Upper lobe of right lung (tissue), 1 donor: Measurements from ENCODE around the gene ZNF770. TPM values are rescaled to one million over a fixed set of nuclear protein-coding genes. Genes with fewer than 3 reads are reported as not detected.
"Not testable (repeated sequence)": the region's sequence is repeated elsewhere in the genome, so short reads cannot be mapped to it uniquely, and the experiment has no call there.

Source experiments
- ATAC-seq: fragments of 200-7000 bp; cut with Tn5 transposase; one replicate; pipeline ENCODE4 v1.9.1; 2020; ENCODE audit warnings: mild to moderate bottlenecking, moderate library complexity
- DNase-seq: peaks from one replicate; pipeline ENCODE4 v3.0.0-alpha.2; 2020
- H3K27ac ChIP-seq: fragments of 200-600 bp; one replicate; pipeline ENCODE4 v1.8.0; 2022
- H3K27me3 ChIP-seq: fragments of 200-600 bp; one replicate; pipeline ENCODE4 v1.8.0; 2022; ENCODE audit warnings: mild to moderate bottlenecking
- H3K36me3 ChIP-seq: fragments of 200-600 bp; one replicate; pipeline ENCODE4 v1.8.0; 2022
- H3K4me1 ChIP-seq: fragments of 200-600 bp; one replicate; pipeline ENCODE4 v1.8.0; 2022
- H3K4me3 ChIP-seq: fragments of 200-600 bp; one replicate; pipeline ENCODE4 v1.8.0; 2022; ENCODE audit warnings: mild to moderate bottlenecking
- H3K9me3 ChIP-seq: fragments of 200-600 bp; one replicate; pipeline ENCODE4 v1.8.0; 2022
- intact Hi-C: fragments of 100-400 bp; cut with DNase I; formaldehyde crosslinking; loops from one replicate; pipeline ENCODE4 v1.11.0; 2022
- total RNA-seq: library from RNA; stranded (reverse); fragmentation: NEBNext Ultra II Directional; extraction: Animal tissue kit (Norgen Biotek cat#: 25700); gene quantifications from one replicate; pipeline ENCODE4 v1.2.1, GENCODE V29; 2021
- TF ChIP-seq, protein P1 (sequence below): fragments of 200-600 bp; IDR thresholded peaks from one replicate; pipeline ENCODE4 v1.8.0; 2022; ENCODE audit warnings: antibody characterized with exemption
- donor health status: DM: no; HTN: yes; CAD: no; lungs with severe emphysema.

The ZNF770 gene
- total RNA-seq, 1 donor from 2014 or later, result 31.5 TPM

DNA sequence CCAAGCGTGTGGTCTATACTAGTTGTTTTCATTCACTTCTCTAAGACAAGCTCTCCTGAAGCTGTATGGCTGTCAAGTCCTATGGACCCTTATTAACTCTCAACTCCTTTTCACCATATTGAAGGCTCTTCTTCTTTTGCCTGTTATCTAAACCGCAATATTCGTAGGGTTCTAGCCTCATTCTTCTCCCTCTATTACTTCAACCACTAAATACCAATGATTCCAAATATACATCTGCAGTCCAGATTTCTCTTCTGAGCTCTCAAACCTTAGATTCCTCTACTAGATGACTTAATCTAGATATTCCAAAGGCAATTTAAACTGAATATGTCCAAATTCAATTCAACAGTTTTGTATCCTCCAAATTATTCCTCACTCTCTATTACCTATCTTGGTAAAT, 43.2 kb downstream of the ZNF770 start:
- no peak overlapping the region for H3K4me3 ChIP-seq
- peaks cover 69% of the 10 kb centered on the region for H3K36me3 ChIP-seq
- no peaks in the 10 kb centered on the region for H3K27me3 ChIP-seq
- DNase-seq, result no peak
- H3K4me1 ChIP-seq, result no peaks in the 10 kb centered on the region
- H3K27ac ChIP-seq, result no peak overlapping the region
- TF ChIP-seq, protein P1, sequence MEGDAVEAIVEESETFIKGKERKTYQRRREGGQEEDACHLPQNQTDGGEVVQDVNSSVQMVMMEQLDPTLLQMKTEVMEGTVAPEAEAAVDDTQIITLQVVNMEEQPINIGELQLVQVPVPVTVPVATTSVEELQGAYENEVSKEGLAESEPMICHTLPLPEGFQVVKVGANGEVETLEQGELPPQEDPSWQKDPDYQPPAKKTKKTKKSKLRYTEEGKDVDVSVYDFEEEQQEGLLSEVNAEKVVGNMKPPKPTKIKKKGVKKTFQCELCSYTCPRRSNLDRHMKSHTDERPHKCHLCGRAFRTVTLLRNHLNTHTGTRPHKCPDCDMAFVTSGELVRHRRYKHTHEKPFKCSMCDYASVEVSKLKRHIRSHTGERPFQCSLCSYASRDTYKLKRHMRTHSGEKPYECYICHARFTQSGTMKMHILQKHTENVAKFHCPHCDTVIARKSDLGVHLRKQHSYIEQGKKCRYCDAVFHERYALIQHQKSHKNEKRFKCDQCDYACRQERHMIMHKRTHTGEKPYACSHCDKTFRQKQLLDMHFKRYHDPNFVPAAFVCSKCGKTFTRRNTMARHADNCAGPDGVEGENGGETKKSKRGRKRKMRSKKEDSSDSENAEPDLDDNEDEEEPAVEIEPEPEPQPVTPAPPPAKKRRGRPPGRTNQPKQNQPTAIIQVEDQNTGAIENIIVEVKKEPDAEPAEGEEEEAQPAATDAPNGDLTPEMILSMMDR, result no peak
- no peaks in the 10 kb centered on the region for H3K9me3 ChIP-seq
- ATAC-seq, result no peak
- intact Hi-C loops, result no loop called here

DNA sequence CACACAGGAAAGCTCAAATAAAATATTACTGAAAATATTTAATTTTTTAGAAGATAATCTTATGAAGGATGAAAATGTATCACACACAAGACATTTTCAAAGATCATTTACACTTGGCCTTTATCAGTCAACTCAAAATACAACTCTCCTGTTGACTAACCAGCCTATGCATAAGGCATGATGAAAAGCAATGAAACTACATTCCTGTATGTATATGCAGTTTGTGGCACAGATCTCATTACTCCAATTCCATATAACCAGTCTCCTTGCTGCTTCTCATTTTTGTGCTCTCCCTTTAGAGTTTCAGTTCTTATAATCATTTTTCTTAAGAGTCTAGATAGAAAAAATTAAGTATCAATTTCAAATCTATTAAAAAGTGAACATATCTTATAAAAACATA, 44.4 kb downstream of the ZNF770 start:
- intact Hi-C loops, result no loop called here
- peaks cover 80% of the 10 kb centered on the region for H3K36me3 ChIP-seq
- no peaks in the 10 kb centered on the region for H3K4me1 ChIP-seq
- ATAC-seq (no peak), DNase-seq (no peak)
- no peak overlapping the region for H3K4me3 ChIP-seq
- H3K27ac ChIP-seq, result no peak overlapping the region
- TF ChIP-seq, protein P1, result no peak
- H3K27me3 ChIP-seq, result no peaks in the 10 kb centered on the region
- no peaks in the 10 kb centered on the region for H3K9me3 ChIP-seq

DNA sequence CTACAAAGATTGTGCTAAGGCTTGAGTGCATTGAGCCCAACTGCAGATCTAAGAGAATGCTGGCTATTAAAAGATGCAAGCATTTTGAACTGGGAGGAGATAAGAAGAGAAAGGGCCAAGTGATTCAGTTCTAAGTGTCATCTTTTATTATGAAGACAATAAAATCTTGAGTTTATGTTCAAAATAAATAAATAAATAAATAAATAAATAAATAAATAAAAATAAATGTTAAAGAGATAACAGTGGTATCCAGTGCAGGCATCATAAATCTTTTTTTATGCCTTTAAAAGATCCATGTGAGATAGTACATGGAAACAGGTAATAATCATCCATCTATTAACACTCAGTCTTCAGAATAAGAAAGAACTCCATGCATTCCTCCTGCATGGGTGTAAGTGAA, 44.8 kb downstream of the ZNF770 start:
- H3K27me3 ChIP-seq, H3K27ac ChIP-seq, H3K4me3 ChIP-seq, H3K4me1 ChIP-seq, H3K9me3 ChIP-seq, ATAC-seq, DNase-seq, intact Hi-C loops: not testable (repeated sequence)
- peaks cover 82% of the 10 kb centered on the region for H3K36me3 ChIP-seq

DNA sequence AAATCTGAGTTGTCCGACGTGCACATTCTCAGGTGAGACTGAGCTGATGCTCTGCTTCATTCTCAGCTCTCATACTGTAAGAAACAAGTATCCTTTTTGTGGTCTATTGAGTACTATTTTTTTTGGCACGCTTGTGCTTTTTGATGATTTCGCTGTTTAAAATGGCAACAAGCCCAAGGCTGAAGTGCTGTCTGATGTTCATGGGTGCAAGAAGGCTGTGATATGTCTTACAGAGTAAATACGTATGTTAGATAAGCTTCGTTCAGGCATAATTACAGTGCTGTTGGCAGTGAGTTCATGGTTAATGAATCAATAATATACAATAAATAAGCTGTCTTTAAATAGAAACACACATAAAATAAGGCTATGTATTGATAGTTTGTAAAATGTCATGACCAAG, 45.7 kb downstream of the ZNF770 start:
- ATAC-seq (no peak), DNase-seq (no peak)
- H3K36me3 ChIP-seq, result peaks cover 82% of the 10 kb centered on the region
- H3K27ac ChIP-seq, result no peak overlapping the region
- intact Hi-C loops, result no loop called here
- no peaks in the 10 kb centered on the region for H3K9me3 ChIP-seq
- no peak overlapping the region for H3K4me3 ChIP-seq
- TF ChIP-seq, protein P1, result no peak
- H3K27me3 ChIP-seq, result no peaks in the 10 kb centered on the region
- no peaks in the 10 kb centered on the region for H3K4me1 ChIP-seq

DNA sequence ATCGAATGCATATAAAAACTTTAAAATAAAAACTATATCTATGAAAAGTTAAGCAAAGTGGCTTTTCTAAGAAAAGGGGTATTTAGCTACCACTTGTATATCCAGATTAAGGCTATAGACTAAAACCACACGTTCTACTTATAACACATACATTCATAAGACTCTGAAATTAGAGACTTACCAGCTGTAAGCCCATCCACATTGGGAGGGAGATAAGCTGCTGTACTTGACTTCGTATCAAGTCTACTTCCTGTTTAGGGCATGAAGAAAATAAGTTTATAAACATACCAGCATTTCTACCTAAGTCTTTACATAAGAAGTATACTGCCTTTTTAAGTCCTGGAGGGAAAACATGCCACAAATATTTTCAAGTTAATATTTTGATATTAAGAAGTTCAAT, 46.3 kb downstream of the ZNF770 start:
- Histone ChIP-seq H3K27me3 (no peaks in the 10 kb centered on the region), H3K36me3 (peaks cover 88% of the 10 kb centered on the region), H3K4me3 (no peak overlapping the region), H3K27ac (no peak overlapping the region), H3K4me1 (no peaks in the 10 kb centered on the region), H3K9me3 (no peaks in the 10 kb centered on the region)
- DNase-seq (no peak), ATAC-seq (no peak)
- intact Hi-C loops, result no loop called here
- TF ChIP-seq, protein P1, result no peak

DNA sequence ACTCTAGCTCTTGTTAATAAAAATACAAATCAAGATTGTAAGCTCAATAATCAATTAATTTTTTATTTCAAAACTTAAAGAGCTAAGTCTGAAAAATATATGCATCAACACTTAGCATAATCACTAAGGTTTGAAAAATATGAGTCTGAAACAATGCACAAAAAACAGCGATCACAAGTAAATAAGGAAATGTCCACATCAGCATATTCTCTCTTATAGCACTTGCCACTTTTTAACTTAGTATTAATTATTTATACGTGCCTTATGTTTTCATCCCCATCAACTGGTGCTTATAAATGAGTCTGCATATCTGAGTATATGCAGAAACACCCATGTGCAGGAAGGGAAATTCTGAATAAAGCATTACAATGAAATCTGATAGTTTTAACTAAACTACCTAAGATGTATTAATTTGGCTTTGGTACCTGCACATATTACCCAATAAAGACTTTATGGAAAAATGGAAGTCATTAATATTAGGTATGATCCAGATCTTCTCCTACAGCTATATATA, 46.8 kb downstream of the ZNF770 start:
- no peaks in the 10 kb centered on the region for H3K9me3 ChIP-seq
- TF ChIP-seq, protein P1, result no peak
- no peaks in the 10 kb centered on the region for H3K27me3 ChIP-seq
- ATAC-seq (no peak), DNase-seq (no peak)
- H3K4me1 ChIP-seq, result no peaks in the 10 kb centered on the region
- H3K4me3 ChIP-seq, result no peak overlapping the region
- peaks cover 94% of the 10 kb centered on the region for H3K36me3 ChIP-seq
- intact Hi-C loops, result no loop called here
- H3K27ac ChIP-seq, result no peak overlapping the region
